Right lobe of liver (tissue), 6 donors: ENCODE data around the gene ELF3. TPM values are rescaled to one million over a fixed set of nuclear protein-coding genes. Genes with fewer than 3 reads are reported as not detected.

Experiments
- ATAC-seq, 4 donors: fragments of 200-7000 bp; cut with Tn5 transposase; one replicate each; pipeline ENCODE4 v1.9.1; 2020; ENCODE audit warnings: mild to moderate bottlenecking in 4 of 4, moderate library complexity in 4 of 4
- DNase-seq, 3 donors: peaks; one replicate each; pipeline ENCODE4 v3.0.0-alpha.2; 2020
- H3K27ac ChIP-seq, 3 donors: fragments of 200-600 bp; one replicate each; pipeline ENCODE4 v1.8.0; 2022
- H3K27me3 ChIP-seq, 2 donors: fragments of 200-600 bp; one replicate each; pipeline ENCODE4 v1.8.0; 2022
- H3K36me3 ChIP-seq, 4 donors: fragments of 200-600 bp; sonication (generic) in 1 of 4; one replicate each; pipeline versions ENCODE4 v1.5.1 to v1.8.0; 2017 to 2022; ENCODE audit warnings: control low read depth in 1 of 4
- H3K4me1 ChIP-seq, 4 donors: fragments of 200-600 bp; sonication (generic) in 1 of 4; one replicate each; pipeline versions ENCODE4 v1.5.1 to v1.8.0; 2017 to 2022; ENCODE audit warnings: control low read depth in 1 of 4
- H3K4me3 ChIP-seq, 3 donors: fragments of 200-600 bp; one replicate each; pipeline ENCODE4 v1.8.0; 2022
- H3K9me3 ChIP-seq, 4 donors: fragments of 200-600 bp; sonication (generic) in 1 of 4; one replicate each; pipeline versions ENCODE4 v1.5.1 to v1.8.0; 2017 to 2022; ENCODE audit warnings: control low read depth in 1 of 4
- CTCF ChIP-seq, 4 donors: fragments of 200-600 bp in 3 of 4; fragments of 450-650 bp in 1 of 4; IDR thresholded peaks; one replicate each; pipeline versions ENCODE4 v1.5.1 to v1.8.0; 2016 to 2022; ENCODE audit warnings: antibody characterized with exemption in 4 of 4, mild to moderate bottlenecking in 2 of 4
- POLR2A ChIP-seq: fragments of 450-650 bp; IDR thresholded peaks from one replicate; pipeline ENCODE4 v1.6.1; 2017; ENCODE audit warnings: antibody characterized with exemption, mild to moderate bottlenecking
- WGBS: methylation state at CpG from one replicate; pipeline ENCODE4 v1.1.6; 2018; ENCODE audit warnings: low coverage, low lambda C conversion rate; ENCODE audit not compliant: insufficient coverage; ENCODE audit errors: missing lambda C conversion rate; 5-methylcytosine and 5-hydroxymethylcytosine counted together
- intact Hi-C, 2 donors: fragments of 100-400 bp; cut with DNase I; formaldehyde crosslinking; loops; one replicate each; pipeline versions ENCODE4 v1.11.2 to v1.14.1; 2022
- total RNA-seq, 6 experiments: library from RNA; depleted of rRNA in 2 of 6; stranded (reverse); fragments of >200 nt in 2 of 6; fragmentation: NEBNext Ultra II Directional in 3 of 6; extraction: Animal tissue kit (Norgen Biotek cat#: 25700) in 3 of 6; gene quantifications; one replicate each; pipeline versions ENCODE4 v1.1.0 to v1.2.4, GENCODE V29; 2016 to 2023
- donor health status: DM: no; HTN: yes; CAD: no.
- donor health status: DM: no; HTN: no; CAD: no.
- donor health status: DM: no; HTN: no; CAD: no.
- donor health status: DM: no; HTN: yes; CAD: no.
- donor health status: DM: no; HTN: yes; CAD: no.

Gene ELF3
- total RNA-seq, 6 experiments from 2014 or later, result 12.6 to 266 (median 57.8) TPM

DNA sequence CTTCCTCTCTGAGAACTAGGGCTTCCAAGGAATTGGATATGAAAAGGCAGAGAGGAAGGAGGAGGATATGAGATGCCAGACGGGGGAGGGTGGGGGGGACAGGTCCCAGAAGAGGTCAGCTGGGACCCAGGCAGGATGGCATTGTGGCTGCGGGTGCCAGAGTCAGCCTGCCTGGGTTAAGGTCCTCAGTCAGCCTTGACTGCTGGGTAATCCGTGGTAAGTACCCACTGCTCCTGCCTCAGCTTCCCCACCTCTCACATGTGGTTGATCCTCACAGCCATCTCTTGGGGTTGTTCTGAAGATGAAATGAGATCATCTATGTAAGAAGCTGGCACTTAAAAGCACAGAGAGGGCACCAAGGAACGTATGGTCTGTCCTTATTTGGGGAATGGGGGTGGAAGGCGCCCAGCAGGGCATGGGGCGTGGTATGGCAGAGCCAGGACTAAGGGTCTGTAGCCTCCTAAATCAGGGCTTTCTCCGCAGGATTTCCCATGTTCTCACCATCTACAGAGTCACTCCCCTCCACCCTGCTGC lies 23.8 kb downstream of the ELF3 start:
- Histone ChIP-seq H3K9me3 (no peaks in the 10 kb centered on the region), H3K36me3 (no peaks in the 10 kb centered on the region), H3K27me3 (no peaks in the 10 kb centered on the region), H3K27ac (peak overlapping the region; percentile 75 to 98 (median 91)), H3K4me1 (peaks cover 0 to 38% (median 11%) of the 10 kb centered on the region in 4 donors), H3K4me3 (peak overlapping the region in 1 of 3 donors; percentile 23)
- no peak for DNase-seq
- ATAC-seq, result no peak
- WGBS, result 83% methylated on average over 2 of the region's 7 CpGs
- TF ChIP-seq POLR2A, result no peak
- no peak for TF ChIP-seq CTCF (IDR thresholded peaks at IDR 0.05)
- intact Hi-C loops, result no loop called here

- peak overlapping the region in 1 of 3 donors; percentile 23 for H3K4me3 ChIP-seq
- 44% methylated on average over 9 of the region's 20 CpGs for WGBS
- H3K27ac ChIP-seq, result peak overlapping the region; percentile 75 to 98 (median 91)
- no peaks in the 10 kb centered on the region for H3K27me3 ChIP-seq
- no peaks in the 10 kb centered on the region for H3K9me3 ChIP-seq
- TF ChIP-seq CTCF (IDR thresholded peaks at IDR 0.05), result no peak
- peak; percentile 28 for TF ChIP-seq POLR2A
- H3K4me1 ChIP-seq, result peaks cover 0 to 38% (median 11%) of the 10 kb centered on the region in 4 donors
- DNase-seq (peak; percentile 94 to 97 (median 95)), ATAC-seq (peak; percentile 92 to 98 (median 96))
- no peaks in the 10 kb centered on the region for H3K36me3 ChIP-seq
- intact Hi-C loops, result no loop called here
Observed at GRCh38 chr1:202034683-202035462, 24.5 kb downstream of the ELF3 start.

- Histone ChIP-seq H3K9me3 (no peaks in the 10 kb centered on the region), H3K4me1 (peaks cover 0 to 28% (median 7%) of the 10 kb centered on the region in 4 donors), H3K36me3 (no peaks in the 10 kb centered on the region), H3K27me3 (no peaks in the 10 kb centered on the region), H3K27ac (no peak overlapping the region), H3K4me3 (no peak overlapping the region)
- intact Hi-C loops, result no loop called here
- TF ChIP-seq CTCF (IDR thresholded peaks at IDR 0.05) (no peak), POLR2A (no peak)
- ATAC-seq (no peak), DNase-seq (no peak)
- WGBS, result 83% methylated on average over 7 of the region's 9 CpGs
Observed at GRCh38 chr1:202036595-202037387, 26.4 kb downstream of the ELF3 start.

DNA sequence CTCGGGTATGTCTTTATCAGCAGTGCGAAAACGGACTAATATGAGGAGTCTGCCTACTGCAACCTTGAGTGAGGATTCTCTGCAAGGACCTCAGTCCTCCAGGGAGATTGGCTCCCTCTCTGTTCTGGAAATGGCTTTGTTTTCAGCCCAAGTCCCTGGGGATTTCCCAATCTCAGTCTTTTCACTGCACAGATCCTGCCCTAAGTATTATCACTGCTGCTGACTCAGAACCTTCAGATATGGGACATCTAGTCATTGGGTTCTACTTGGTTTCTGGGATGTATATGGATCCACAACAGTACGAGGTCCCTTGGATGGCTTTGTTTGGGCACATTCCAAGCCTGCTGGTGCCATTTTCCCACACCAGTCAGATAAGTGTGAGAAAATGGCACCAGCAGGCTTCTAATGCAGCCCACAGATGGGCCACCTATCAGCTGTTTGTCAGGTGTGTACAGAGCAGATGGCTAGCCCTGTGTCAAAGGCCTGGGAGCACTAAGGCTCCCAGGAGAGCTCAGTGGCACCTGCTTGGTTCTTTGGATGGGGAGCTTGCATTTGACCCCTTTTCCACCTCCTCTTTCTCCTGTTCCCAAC lies 27.4 kb downstream of the ELF3 start:
- TF ChIP-seq CTCF (IDR thresholded peaks at IDR 0.05) (no peak), POLR2A (no peak)
- WGBS, result 92% methylated on average over 3 of the region's 4 CpGs

More for the DNA sequence above, 27.4 kb downstream of the ELF3 start:
- Histone ChIP-seq H3K27me3 (no peaks in the 10 kb centered on the region), H3K36me3 (no peaks in the 10 kb centered on the region), H3K4me3 (no peak overlapping the region), H3K9me3 (no peaks in the 10 kb centered on the region), H3K27ac (no peak overlapping the region), H3K4me1 (peaks cover 0 to 22% (median 7%) of the 10 kb centered on the region in 4 donors)
- no peak for ATAC-seq
- no peak for DNase-seq
- intact Hi-C loops, result no loop called here
